Right lobe of liver (tissue), 6 donors: ENCODE results near the gene SLC25A12. TPM values are rescaled to one million over a fixed set of nuclear protein-coding genes. Genes with fewer than 3 reads are reported as not detected.

Source experiments
- ATAC-seq, 4 donors: fragments of 200-7000 bp; cut with Tn5 transposase; one replicate each; pipeline ENCODE4 v1.9.1; 2020; ENCODE audit warnings: mild to moderate bottlenecking in 4 of 4, moderate library complexity in 4 of 4
- DNase-seq, 3 donors: peaks; one replicate each; pipeline ENCODE4 v3.0.0-alpha.2; 2020
- H3K27ac ChIP-seq, 3 donors: fragments of 200-600 bp; one replicate each; pipeline ENCODE4 v1.8.0; 2022
- H3K27me3 ChIP-seq, 2 donors: fragments of 200-600 bp; one replicate each; pipeline ENCODE4 v1.8.0; 2022
- H3K36me3 ChIP-seq, 4 donors: fragments of 200-600 bp; sonication (generic) in 1 of 4; one replicate each; pipeline versions ENCODE4 v1.5.1 to v1.8.0; 2017 to 2022; ENCODE audit warnings: control low read depth in 1 of 4
- H3K4me1 ChIP-seq, 4 donors: fragments of 200-600 bp; sonication (generic) in 1 of 4; one replicate each; pipeline versions ENCODE4 v1.5.1 to v1.8.0; 2017 to 2022; ENCODE audit warnings: control low read depth in 1 of 4
- H3K4me3 ChIP-seq, 3 donors: fragments of 200-600 bp; one replicate each; pipeline ENCODE4 v1.8.0; 2022
- H3K9me3 ChIP-seq, 4 donors: fragments of 200-600 bp; sonication (generic) in 1 of 4; one replicate each; pipeline versions ENCODE4 v1.5.1 to v1.8.0; 2017 to 2022; ENCODE audit warnings: control low read depth in 1 of 4
- POLR2A ChIP-seq: fragments of 450-650 bp; IDR thresholded peaks from one replicate; pipeline ENCODE4 v1.6.1; 2017; ENCODE audit warnings: antibody characterized with exemption, mild to moderate bottlenecking
- WGBS: methylation state at CpG from one replicate; pipeline ENCODE4 v1.1.6; 2018; ENCODE audit warnings: low coverage, low lambda C conversion rate; ENCODE audit not compliant: insufficient coverage; ENCODE audit errors: missing lambda C conversion rate; 5-methylcytosine and 5-hydroxymethylcytosine counted together
- intact Hi-C, 2 donors: fragments of 100-400 bp; cut with DNase I; formaldehyde crosslinking; loops; one replicate each; pipeline versions ENCODE4 v1.11.2 to v1.14.1; 2022
- long read RNA-seq: library from polyadenylated mRNA; unstranded; transcript quantifications from one replicate; pipeline ENCODE4 v2.0.0, GENCODE V29; 2019
- total RNA-seq, 6 experiments: library from RNA; depleted of rRNA in 2 of 6; stranded (reverse); fragments of >200 nt in 2 of 6; fragmentation: NEBNext Ultra II Directional in 3 of 6; extraction: Animal tissue kit (Norgen Biotek cat#: 25700) in 3 of 6; gene quantifications; one replicate each; pipeline versions ENCODE4 v1.1.0 to v1.2.4, GENCODE V29; 2016 to 2023
- TF ChIP-seq, protein P1 (sequence below), 4 donors: fragments of 200-600 bp in 3 of 4; fragments of 450-650 bp in 1 of 4; IDR thresholded peaks; one replicate each; pipeline versions ENCODE4 v1.5.1 to v1.8.0; 2016 to 2022; ENCODE audit warnings: antibody characterized with exemption in 4 of 4, mild to moderate bottlenecking in 2 of 4
- donor health status: DM: no; HTN: yes; CAD: no.
- donor health status: DM: no; HTN: no; CAD: no.
- donor health status: DM: no; HTN: no; CAD: no.
- donor health status: DM: no; HTN: yes; CAD: no.
- donor health status: DM: no; HTN: yes; CAD: no.

Gene SLC25A12, protein sequence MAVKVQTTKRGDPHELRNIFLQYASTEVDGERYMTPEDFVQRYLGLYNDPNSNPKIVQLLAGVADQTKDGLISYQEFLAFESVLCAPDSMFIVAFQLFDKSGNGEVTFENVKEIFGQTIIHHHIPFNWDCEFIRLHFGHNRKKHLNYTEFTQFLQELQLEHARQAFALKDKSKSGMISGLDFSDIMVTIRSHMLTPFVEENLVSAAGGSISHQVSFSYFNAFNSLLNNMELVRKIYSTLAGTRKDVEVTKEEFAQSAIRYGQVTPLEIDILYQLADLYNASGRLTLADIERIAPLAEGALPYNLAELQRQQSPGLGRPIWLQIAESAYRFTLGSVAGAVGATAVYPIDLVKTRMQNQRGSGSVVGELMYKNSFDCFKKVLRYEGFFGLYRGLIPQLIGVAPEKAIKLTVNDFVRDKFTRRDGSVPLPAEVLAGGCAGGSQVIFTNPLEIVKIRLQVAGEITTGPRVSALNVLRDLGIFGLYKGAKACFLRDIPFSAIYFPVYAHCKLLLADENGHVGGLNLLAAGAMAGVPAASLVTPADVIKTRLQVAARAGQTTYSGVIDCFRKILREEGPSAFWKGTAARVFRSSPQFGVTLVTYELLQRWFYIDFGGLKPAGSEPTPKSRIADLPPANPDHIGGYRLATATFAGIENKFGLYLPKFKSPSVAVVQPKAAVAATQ
- 1 to 10 TPM in 4 of 6 experiments, under 1 TPM in 2; 0.74 to 1.6 (median 1.1) TPM for total RNA-seq
- long read RNA-seq, result 0 reads

DNA sequence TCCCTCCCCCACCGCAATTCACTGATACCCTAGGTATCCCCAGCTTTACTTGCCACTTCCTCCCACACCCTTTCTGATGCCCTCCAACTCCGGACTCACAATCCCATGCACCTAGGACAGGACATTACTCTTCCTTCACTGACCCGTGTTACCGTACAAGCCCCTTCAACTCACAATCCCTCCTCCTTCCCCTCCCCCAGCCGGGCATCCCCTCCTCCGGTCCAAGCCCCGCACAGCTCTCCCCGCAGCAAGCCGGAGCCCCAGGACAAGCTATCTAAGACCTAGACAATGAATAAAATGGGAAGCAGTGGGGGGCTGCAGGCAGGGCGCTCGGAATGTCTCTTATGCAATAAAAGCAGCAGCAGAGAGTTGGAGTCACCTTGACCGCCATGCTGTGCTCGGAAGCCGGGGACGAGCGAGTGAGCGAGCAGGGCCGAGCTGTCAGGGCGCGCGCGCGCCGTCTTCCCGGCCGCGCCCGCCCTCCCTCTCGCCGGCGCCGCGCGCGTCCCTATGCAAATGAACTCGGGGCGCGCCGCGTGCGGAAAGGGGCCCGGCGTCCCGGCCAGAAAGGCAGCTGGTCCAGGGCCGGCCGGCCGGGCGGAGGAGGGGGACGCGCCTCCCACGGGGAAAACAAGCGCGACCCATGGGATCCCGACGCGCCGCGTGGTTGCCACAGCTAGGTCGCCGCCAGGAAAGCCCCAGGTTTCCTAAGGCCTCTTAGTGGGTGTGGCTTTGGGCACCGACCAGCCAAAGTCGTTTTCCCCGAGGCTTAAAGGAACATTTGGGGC lies at the start of gene SLC25A12:
Gene SLC25A12 (minus strand): TSS at position 421 of the 788 bp plus-strand sequence. CDS start 30 bp downstream, at position 391.
- Histone ChIP-seq H3K27me3 (peaks cover 0 to 6% of the 10 kb centered on the region in 2 donors), H3K36me3 (no peaks in the 10 kb centered on the region), H3K4me3 (peak within 1 kb of the TSS; percentile 52 to 60 (median 57)), H3K4me1 (peaks cover 0 to 8% (median 0%) of the 10 kb centered on the region in 4 donors), H3K9me3 (no peaks in the 10 kb centered on the region), H3K27ac (peak within 1 kb of the TSS in 1 of 3 donors; percentile 45)
- DNase-seq, result peak; percentile 73 to 79 (median 77)
- TF ChIP-seq, protein P1, sequence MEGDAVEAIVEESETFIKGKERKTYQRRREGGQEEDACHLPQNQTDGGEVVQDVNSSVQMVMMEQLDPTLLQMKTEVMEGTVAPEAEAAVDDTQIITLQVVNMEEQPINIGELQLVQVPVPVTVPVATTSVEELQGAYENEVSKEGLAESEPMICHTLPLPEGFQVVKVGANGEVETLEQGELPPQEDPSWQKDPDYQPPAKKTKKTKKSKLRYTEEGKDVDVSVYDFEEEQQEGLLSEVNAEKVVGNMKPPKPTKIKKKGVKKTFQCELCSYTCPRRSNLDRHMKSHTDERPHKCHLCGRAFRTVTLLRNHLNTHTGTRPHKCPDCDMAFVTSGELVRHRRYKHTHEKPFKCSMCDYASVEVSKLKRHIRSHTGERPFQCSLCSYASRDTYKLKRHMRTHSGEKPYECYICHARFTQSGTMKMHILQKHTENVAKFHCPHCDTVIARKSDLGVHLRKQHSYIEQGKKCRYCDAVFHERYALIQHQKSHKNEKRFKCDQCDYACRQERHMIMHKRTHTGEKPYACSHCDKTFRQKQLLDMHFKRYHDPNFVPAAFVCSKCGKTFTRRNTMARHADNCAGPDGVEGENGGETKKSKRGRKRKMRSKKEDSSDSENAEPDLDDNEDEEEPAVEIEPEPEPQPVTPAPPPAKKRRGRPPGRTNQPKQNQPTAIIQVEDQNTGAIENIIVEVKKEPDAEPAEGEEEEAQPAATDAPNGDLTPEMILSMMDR (IDR thresholded peaks at IDR 0.05), result no peak
- peak; percentile 35 for TF ChIP-seq POLR2A
- peak; percentile 91 to 97 (median 94) for ATAC-seq
- intact Hi-C loops, result no loop called here
- WGBS, result 0% methylated on average over 18 of the region's 63 CpGs

DNA sequence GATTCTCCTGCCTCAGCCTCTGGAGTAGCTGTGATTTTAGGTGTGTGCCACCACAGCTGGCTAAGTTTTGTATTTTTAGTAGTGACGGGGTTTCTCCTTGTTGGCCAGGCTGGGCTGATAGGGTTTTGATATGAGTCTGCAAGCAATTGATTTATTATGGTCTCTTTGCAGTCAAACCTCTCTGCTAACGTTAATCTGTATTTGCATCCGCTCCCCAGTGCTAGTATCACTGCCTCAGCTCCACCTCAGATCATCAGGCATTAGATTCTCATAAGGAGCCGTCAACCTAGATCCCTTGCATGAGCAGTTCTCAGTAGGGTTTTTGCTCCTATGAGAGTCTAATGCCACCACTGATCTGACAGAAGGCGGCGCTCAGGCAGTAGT lies 47.3 kb upstream of the SLC25A12 start:
- ATAC-seq (no peak), DNase-seq (no peak)
- WGBS, result 100% methylated on average over 3 of the region's 6 CpGs

DNA sequence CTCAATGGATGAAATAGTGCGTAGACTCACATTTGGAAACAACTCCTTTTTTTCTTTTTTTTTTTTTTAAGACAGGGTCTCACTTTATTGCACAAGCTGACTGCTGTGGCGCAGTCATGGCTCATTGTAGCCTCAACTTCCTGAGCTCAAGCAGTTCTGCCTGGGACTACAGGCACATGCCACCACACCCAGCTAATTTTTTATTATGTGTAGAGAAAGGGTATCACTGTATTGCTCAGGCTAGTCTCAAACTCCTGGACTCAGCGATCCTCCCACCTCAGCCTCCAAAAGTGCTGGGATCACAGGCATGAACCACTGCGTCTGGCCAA lies 45.7 kb upstream of the SLC25A12 start:
- H3K27ac ChIP-seq, result no peak overlapping the region
- H3K9me3 ChIP-seq, result no peaks in the 10 kb centered on the region
- 80% methylated on average over 3 of the region's 4 CpGs for WGBS
- no peaks in the 10 kb centered on the region for H3K4me1 ChIP-seq
- no peak overlapping the region for H3K4me3 ChIP-seq
- H3K36me3 ChIP-seq, result no peaks in the 10 kb centered on the region
- TF ChIP-seq, protein P1 (IDR thresholded peaks at IDR 0.05), result no peak
- TF ChIP-seq POLR2A, result no peak
- H3K27me3 ChIP-seq, result no peaks in the 10 kb centered on the region
- no peak for ATAC-seq
- intact Hi-C loops, result no loop called here
- no peak for DNase-seq

More for the DNA sequence above, 47.3 kb upstream of the SLC25A12 start:
- H3K4me1 ChIP-seq, result no peaks in the 10 kb centered on the region
- no peak overlapping the region for H3K27ac ChIP-seq
- H3K9me3 ChIP-seq, result no peaks in the 10 kb centered on the region
- H3K27me3 ChIP-seq, result no peaks in the 10 kb centered on the region
- TF ChIP-seq, protein P1 (IDR thresholded peaks at IDR 0.05), result no peak
- no peak for TF ChIP-seq POLR2A
- H3K4me3 ChIP-seq, result no peak overlapping the region
- intact Hi-C loops, result no loop called here
- H3K36me3 ChIP-seq, result no peaks in the 10 kb centered on the region

DNA sequence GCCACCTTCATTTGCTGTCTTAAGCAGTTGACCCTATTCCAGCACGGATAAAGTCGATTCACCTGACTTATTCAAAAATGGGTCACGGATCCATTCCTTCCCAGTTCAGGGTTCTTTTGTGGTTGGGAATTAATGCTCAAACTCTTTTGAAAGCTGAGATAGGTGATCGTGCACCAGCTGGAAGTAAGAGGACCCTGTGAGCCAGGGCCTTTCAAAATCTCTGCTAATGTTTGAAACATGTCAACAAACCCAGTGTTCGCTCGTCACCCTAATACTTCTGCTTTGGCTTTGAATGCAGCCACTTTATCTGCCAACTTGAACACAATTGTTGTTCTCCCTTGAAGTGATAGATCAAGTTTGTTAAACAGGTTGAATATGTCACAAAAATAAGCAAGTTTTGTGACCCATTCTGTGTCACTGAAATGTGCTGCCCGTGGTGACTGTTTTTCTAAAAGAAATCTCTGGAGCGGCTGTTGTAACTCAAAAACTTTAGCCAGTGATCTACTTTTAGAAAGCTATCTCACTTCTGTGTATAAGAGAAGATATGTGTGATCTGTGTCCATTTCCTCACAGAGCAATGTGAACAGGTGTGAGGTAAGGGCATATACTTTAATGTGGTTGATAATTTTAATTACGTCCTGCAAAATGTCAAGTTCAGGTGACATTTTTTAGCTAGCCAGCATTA lies 45.2 kb upstream of the SLC25A12 start:
- Histone ChIP-seq H3K27ac (no peak overlapping the region), H3K9me3 (no peaks in the 10 kb centered on the region), H3K36me3 (no peaks in the 10 kb centered on the region), H3K27me3 (no peaks in the 10 kb centered on the region), H3K4me3 (no peak overlapping the region), H3K4me1 (no peaks in the 10 kb centered on the region)
- TF ChIP-seq POLR2A, result no peak
- TF ChIP-seq, protein P1 (IDR thresholded peaks at IDR 0.05), result no peak
- WGBS, result 83% methylated on average over 6 of the region's 9 CpGs
- no peak for DNase-seq
- intact Hi-C loops, result no loop called here
- no peak for ATAC-seq
